ENCODE data around the gene TMUB1.

DNA sequence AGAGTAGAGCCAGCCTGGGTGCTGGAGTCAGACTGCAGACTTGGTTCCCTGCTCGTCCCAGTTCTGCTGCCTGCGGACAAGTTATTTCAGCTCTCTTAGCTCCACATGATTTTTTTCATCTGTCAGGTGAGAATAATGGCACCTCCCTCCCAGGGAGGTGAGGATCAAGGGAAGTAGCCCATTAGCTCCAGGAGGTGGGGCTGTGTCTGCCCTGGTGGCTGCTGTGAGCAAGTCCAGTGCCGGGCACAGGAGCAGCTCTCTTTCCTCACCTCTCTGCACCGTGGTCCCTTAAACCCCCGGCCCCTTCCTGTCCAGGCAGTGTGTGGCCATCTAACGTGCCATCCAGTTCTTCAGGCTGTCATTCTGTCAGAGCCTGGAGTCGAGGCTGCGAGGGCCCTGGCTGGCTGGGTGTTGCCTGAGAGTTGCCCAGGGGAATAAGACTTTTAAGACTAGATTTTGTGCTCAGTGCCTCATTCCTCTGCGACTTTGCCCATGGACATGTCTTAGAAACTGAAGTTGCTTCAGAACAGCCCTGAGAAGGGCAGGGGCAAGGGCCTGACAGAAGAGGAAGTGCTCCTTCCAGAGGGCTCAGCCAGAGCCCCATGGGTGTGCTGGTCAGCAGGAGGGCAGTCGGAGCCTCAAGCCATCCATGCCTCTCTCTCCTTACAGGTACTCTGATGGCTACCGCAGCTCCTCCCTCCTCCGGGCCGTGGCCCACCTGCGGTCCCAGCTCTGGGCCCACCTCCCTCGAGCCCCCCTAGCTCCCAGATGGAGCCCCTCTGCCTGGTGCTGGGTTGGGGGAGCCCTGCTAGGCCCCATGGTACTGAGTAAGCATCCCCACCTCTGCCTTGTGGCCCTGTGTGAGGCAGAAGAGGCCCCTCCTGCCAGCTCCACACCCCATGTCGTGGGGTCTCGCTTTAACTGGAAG is 50.1 kb downstream of the TMUB1 start:
- TF ChIP-seq, protein P1, sequence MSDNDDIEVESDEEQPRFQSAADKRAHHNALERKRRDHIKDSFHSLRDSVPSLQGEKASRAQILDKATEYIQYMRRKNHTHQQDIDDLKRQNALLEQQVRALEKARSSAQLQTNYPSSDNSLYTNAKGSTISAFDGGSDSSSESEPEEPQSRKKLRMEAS (IDR thresholded peaks at IDR 0.05) = no peak
- TF ChIP-seq, protein P2, sequence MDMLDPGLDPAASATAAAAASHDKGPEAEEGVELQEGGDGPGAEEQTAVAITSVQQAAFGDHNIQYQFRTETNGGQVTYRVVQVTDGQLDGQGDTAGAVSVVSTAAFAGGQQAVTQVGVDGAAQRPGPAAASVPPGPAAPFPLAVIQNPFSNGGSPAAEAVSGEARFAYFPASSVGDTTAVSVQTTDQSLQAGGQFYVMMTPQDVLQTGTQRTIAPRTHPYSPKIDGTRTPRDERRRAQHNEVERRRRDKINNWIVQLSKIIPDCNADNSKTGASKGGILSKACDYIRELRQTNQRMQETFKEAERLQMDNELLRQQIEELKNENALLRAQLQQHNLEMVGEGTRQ (IDR thresholded peaks at IDR 0.05) = no peak
- TF ChIP-seq, protein P3, sequence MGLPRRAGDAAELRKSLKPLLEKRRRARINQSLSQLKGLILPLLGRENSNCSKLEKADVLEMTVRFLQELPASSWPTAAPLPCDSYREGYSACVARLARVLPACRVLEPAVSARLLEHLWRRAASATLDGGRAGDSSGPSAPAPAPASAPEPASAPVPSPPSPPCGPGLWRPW (IDR thresholded peaks at IDR 0.05) = no peak
- TF ChIP-seq TP53 (CRISPR knock-in tag; IDR thresholded peaks at IDR 0.05) = no peak
- no peak for TF ChIP-seq JUNB (IDR thresholded peaks at IDR 0.05)
- no peak for TF ChIP-seq FOSL2 (IDR thresholded peaks at IDR 0.05)
- no peak for TF ChIP-seq FOSL2 (CRISPR knock-in tag; IDR thresholded peaks at IDR 0.05)
- TF ChIP-seq, protein P4, sequence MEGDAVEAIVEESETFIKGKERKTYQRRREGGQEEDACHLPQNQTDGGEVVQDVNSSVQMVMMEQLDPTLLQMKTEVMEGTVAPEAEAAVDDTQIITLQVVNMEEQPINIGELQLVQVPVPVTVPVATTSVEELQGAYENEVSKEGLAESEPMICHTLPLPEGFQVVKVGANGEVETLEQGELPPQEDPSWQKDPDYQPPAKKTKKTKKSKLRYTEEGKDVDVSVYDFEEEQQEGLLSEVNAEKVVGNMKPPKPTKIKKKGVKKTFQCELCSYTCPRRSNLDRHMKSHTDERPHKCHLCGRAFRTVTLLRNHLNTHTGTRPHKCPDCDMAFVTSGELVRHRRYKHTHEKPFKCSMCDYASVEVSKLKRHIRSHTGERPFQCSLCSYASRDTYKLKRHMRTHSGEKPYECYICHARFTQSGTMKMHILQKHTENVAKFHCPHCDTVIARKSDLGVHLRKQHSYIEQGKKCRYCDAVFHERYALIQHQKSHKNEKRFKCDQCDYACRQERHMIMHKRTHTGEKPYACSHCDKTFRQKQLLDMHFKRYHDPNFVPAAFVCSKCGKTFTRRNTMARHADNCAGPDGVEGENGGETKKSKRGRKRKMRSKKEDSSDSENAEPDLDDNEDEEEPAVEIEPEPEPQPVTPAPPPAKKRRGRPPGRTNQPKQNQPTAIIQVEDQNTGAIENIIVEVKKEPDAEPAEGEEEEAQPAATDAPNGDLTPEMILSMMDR (IDR thresholded peaks at IDR 0.05) = no peak
- no peak for TF ChIP-seq MAZ (IDR thresholded peaks at IDR 0.05; ENCODE audit: borderline replicate concordance, low read depth, low read length)
- TF ChIP-seq RCOR1 (IDR thresholded peaks at IDR 0.05; ENCODE audit: low read depth, low read length) = no peak
- TF ChIP-seq, protein P5, sequence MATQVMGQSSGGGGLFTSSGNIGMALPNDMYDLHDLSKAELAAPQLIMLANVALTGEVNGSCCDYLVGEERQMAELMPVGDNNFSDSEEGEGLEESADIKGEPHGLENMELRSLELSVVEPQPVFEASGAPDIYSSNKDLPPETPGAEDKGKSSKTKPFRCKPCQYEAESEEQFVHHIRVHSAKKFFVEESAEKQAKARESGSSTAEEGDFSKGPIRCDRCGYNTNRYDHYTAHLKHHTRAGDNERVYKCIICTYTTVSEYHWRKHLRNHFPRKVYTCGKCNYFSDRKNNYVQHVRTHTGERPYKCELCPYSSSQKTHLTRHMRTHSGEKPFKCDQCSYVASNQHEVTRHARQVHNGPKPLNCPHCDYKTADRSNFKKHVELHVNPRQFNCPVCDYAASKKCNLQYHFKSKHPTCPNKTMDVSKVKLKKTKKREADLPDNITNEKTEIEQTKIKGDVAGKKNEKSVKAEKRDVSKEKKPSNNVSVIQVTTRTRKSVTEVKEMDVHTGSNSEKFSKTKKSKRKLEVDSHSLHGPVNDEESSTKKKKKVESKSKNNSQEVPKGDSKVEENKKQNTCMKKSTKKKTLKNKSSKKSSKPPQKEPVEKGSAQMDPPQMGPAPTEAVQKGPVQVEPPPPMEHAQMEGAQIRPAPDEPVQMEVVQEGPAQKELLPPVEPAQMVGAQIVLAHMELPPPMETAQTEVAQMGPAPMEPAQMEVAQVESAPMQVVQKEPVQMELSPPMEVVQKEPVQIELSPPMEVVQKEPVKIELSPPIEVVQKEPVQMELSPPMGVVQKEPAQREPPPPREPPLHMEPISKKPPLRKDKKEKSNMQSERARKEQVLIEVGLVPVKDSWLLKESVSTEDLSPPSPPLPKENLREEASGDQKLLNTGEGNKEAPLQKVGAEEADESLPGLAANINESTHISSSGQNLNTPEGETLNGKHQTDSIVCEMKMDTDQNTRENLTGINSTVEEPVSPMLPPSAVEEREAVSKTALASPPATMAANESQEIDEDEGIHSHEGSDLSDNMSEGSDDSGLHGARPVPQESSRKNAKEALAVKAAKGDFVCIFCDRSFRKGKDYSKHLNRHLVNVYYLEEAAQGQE (IDR thresholded peaks at IDR 0.05) = no peak
- TF ChIP-seq SMC3 (IDR thresholded peaks at IDR 0.05) = no peak
- TF ChIP-seq MAFK (IDR thresholded peaks at IDR 0.05; ENCODE audit: partially characterized antibody) = no peak
- TF ChIP-seq RAD21 (conservative IDR thresholded peaks at IDR 0.05 in 1 of 2, IDR thresholded peaks at IDR 0.05 in 1 of 2) = no peak
- no peak for TF ChIP-seq CHD4 (IDR thresholded peaks at IDR 0.05; ENCODE audit: borderline replicate concordance)
